ENCODE results near the gene BEND2. TPM values are rescaled to one million over a fixed set of nuclear protein-coding genes. Genes with fewer than 3 reads are reported as not detected.
"Not testable (repeated sequence)": the region's sequence is repeated elsewhere in the genome, so short reads cannot be mapped to it uniquely, and the experiment has no call there.

BEND2 gene
- total RNA-seq: not detected
- under 1 TPM in 1 of 2 donors, not detected in 1; 0.02 TPM for polyA plus RNA-seq
- long read RNA-seq, donor 1: 0 reads
- long read RNA-seq, donor 2, full-length matches to known transcripts: 1 of 1 reads
- long read RNA-seq, donor 2, partial matches to known transcripts: 0 of 1 reads
- long read RNA-seq, donor 2, other reads (novel, unspliced or antisense): 0 of 1 reads
- long read RNA-seq, donor 3: 0 reads

GRCh38 chrX:18220786-18221185 is at the start of gene BEND2:
Gene BEND2 (minus strand): TSS chrX:18220886. CDS start chrX:18220750, 136 bp downstream.
- no peaks in the 10 kb centered on the region for H3K9me3 ChIP-seq
- no peak for TF ChIP-seq EP300 (IDR thresholded peaks at IDR 0.05)
- no peak for TF ChIP-seq POLR2A (IDR thresholded peaks at IDR 0.05)
- intact Hi-C loops (cut with DNase I): no loop called here
- no peak within 1 kb of the TSS for H3K27ac ChIP-seq
- no peaks in the 10 kb centered on the region for H3K36me3 ChIP-seq
- no peak within 1 kb of the TSS for H3K4me3 ChIP-seq
- DNase-seq: no peak
- H3K27me3 ChIP-seq: no peaks in the 10 kb centered on the region
- WGBS, 3 donors: 94 to 96% (median 95%) methylated on average over 19 of the region's 19 CpGs
- H3K4me1 ChIP-seq (ENCODE audit: insufficient read depth): no peaks in the 10 kb centered on the region

DNA sequence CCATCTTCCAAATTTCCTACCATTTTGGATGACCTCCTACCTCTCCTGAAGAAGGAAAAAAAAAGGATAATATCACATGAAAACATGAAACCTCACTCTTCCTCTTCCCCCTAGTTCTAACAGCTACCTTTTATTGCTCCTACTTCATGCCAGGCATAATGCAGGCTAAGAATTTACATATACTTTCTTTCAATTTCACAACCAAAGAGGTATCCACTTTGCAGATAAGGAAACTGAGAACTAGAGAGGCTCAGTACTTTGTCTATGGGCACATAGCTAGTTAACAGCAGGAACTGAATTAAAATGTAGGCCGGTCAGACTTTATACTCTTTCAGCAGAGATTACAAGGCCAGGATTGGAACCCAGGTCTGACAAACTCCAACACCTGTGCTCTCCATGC is 34.4 kb upstream of the BEND2 start:
- intact Hi-C loops (cut with DNase I): no loop called here
- no peaks in the 10 kb centered on the region for H3K27me3 ChIP-seq
- TF ChIP-seq, protein P1, sequence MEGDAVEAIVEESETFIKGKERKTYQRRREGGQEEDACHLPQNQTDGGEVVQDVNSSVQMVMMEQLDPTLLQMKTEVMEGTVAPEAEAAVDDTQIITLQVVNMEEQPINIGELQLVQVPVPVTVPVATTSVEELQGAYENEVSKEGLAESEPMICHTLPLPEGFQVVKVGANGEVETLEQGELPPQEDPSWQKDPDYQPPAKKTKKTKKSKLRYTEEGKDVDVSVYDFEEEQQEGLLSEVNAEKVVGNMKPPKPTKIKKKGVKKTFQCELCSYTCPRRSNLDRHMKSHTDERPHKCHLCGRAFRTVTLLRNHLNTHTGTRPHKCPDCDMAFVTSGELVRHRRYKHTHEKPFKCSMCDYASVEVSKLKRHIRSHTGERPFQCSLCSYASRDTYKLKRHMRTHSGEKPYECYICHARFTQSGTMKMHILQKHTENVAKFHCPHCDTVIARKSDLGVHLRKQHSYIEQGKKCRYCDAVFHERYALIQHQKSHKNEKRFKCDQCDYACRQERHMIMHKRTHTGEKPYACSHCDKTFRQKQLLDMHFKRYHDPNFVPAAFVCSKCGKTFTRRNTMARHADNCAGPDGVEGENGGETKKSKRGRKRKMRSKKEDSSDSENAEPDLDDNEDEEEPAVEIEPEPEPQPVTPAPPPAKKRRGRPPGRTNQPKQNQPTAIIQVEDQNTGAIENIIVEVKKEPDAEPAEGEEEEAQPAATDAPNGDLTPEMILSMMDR (IDR thresholded peaks at IDR 0.05): no peak
- TF ChIP-seq POLR2A (IDR thresholded peaks at IDR 0.05): no peak
- TF ChIP-seq EP300 (IDR thresholded peaks at IDR 0.05): no peak
- H3K4me3 ChIP-seq: no peak overlapping the region
- no peak for DNase-seq
- H3K27ac ChIP-seq: no peak overlapping the region
- H3K9me3 ChIP-seq: no peaks in the 10 kb centered on the region
- WGBS, 3 donors: 78 to 97% (median 88%) methylated on average over 1 of the region's 1 CpG
- no peaks in the 10 kb centered on the region for H3K36me3 ChIP-seq
- H3K4me1 ChIP-seq (ENCODE audit: insufficient read depth): no peaks in the 10 kb centered on the region

DNA sequence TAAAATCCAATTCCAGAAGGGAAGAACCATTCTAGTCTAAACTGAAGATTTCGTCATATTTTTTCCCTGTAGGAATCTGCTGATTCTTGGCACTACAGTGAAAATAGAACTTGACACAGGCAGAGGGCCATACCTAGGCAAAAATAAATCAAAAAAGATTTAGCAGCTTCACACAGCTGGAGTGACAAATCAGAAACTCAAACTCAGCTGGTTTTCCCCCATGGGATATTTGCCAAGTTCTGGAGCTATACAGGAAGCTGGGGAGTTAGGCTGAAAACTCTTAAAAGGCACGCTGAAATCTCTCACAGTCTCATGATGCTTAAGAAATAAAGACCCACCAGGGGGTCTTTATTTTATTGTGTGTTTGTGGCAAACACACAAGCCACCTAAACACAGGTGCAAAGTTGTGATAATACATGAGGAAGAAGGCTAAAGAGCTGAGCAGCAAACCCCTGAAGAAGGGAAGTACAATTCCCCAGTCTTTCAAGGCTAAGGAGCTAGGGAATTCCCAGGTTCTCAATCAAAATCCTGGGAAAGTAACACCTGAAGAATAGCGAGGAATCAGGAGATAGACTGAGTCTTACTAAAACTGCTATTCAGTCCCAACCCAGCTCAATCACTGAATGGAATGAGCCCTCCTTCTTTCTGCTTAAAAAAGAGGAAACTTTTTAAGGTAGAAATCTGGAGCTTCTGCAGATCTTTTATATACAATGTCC is 32.1 kb upstream of the BEND2 start:
- 33 to 58% (median 43%) methylated on average over 3 of the region's 3 CpGs for WGBS, 3 donors
- H3K27me3 ChIP-seq: no peaks in the 10 kb centered on the region
- intact Hi-C loops (cut with DNase I): no loop called here
- no peaks in the 10 kb centered on the region for H3K9me3 ChIP-seq
- TF ChIP-seq, protein P1 (IDR thresholded peaks at IDR 0.05): no peak
- no peak for TF ChIP-seq EP300 (IDR thresholded peaks at IDR 0.05)
- TF ChIP-seq POLR2A (IDR thresholded peaks at IDR 0.05): no peak
- no peak for DNase-seq
- H3K36me3 ChIP-seq: no peaks in the 10 kb centered on the region
- no peak overlapping the region for H3K27ac ChIP-seq
- H3K4me1 ChIP-seq (ENCODE audit: insufficient read depth): no peaks in the 10 kb centered on the region
- no peak overlapping the region for H3K4me3 ChIP-seq

DNA sequence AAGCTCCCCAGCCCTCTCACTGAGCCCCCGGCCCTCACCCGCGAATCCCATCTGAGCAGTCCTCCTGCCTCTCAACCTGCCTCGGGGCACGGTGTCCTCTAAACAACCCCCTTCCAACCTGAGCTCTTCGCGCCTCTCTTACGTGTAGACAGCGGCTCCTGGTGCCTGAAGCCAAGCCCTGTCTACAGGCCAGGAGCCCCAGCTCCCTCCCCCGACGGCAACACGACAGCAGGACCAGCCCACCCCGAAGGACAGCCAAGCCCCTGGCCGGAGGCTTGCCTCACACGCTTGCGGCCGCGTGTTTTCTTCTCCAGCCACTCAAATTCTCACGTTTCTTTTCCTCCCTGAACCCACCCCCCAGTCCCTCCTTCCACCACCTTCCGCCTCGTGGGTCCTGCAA is 9.0 kb upstream of the BEND2 start:
- H3K27me3 ChIP-seq; DNase-seq; intact Hi-C loops (cut with DNase I); H3K4me3 ChIP-seq; H3K9me3 ChIP-seq; H3K36me3 ChIP-seq; H3K27ac ChIP-seq; H3K4me1 ChIP-seq (ENCODE audit: insufficient read depth): not testable (repeated sequence)
- WGBS, 3 donors: 64 to 79% (median 72%) methylated on average over 18 to 21 of the region's 21 CpGs

DNA sequence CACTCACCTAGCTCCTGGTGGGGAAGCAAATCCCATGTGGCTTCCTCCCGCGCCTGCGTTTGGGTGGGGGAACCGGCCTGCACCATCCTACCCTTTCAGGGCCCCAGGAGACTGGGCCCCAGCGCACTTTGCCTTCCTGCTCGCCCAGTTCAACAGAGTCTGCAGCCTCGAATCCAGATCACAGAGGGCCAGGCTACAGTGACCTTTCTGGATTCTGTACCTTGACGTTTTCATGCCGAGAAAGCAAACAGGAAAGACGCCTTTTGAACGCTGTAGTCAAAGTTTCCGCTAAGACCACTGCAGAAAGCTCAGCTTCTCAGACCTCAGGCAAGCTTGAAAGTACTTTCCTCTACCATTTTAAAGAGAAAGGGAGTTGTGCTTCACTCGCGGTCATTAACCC is 7.4 kb upstream of the BEND2 start:
- Histone ChIP-seq H3K27me3 (no peaks in the 10 kb centered on the region), H3K36me3 (no peaks in the 10 kb centered on the region), H3K9me3 (no peaks in the 10 kb centered on the region), H3K4me3 (no peak overlapping the region), H3K27ac (no peak overlapping the region), H3K4me1 (ENCODE audit: insufficient read depth) (no peaks in the 10 kb centered on the region)
- no peak for TF ChIP-seq EP300 (IDR thresholded peaks at IDR 0.05)
- TF ChIP-seq POLR2A (IDR thresholded peaks at IDR 0.05): no peak
- TF ChIP-seq, protein P1 (IDR thresholded peaks at IDR 0.05): no peak
- 79 to 82% (median 79%) methylated on average over 14 of the region's 14 CpGs for WGBS, 3 donors
- DNase-seq: no peak
- intact Hi-C loops (cut with DNase I): no loop called here
